ENCODE measurements around the gene TXNL4A. TPM values are rescaled to one million over a fixed set of nuclear protein-coding genes. Genes with fewer than 3 reads are reported as not detected.
"Not testable (repeated sequence)": the region's sequence is repeated elsewhere in the genome, so short reads cannot be mapped to it uniquely, and the experiment has no call there.

Gene TXNL4A
- total RNA-seq, 1 donor from 2014 or later = 39.2 TPM

- DNase-seq (ENCODE audit: low spot score) = peak; percentile 56
Measured at GRCh38 chr18:79964330-79965118, 23.8 kb downstream of the TXNL4A start, which contains the start of gene HSBP1L1. Gene HSBP1L1, plus strand, starts transcription at chr18:79964643. Its CDS starts 93 bp downstream, at chr18:79964736.

GRCh38 chr18:79963658-79964329, 24.6 kb downstream of the TXNL4A start:
- DNase-seq (ENCODE audit: low spot score) = no peak

- no peak for DNase-seq (ENCODE audit: low spot score)
Measured at GRCh38 chr18:79962835-79963657, 25.3 kb downstream of the TXNL4A start.

- DNase-seq (ENCODE audit: low spot score) = peak; percentile 30
Measured at GRCh38 chr18:79962311-79962710, 26.1 kb downstream of the TXNL4A start.

- DNase-seq (ENCODE audit: low spot score) = peak; percentile 37
Measured at GRCh38 chr18:79961527-79962291, 26.7 kb downstream of the TXNL4A start.

GRCh38 chr18:79960921-79961526, 27.3 kb downstream of the TXNL4A start:
- DNase-seq (ENCODE audit: low spot score) = no peak

GRCh38 chr18:79960161-79960801, 28.1 kb downstream of the TXNL4A start:
- DNase-seq (ENCODE audit: low spot score) = not testable (repeated sequence)

- DNase-seq (ENCODE audit: low spot score) = no peak
Measured at GRCh38 chr18:79958981-79959380, 29.4 kb downstream of the TXNL4A start.

- no peak for DNase-seq (ENCODE audit: low spot score)
Measured at GRCh38 chr18:79956276-79956675, 32.1 kb downstream of the TXNL4A start.

- no peak for DNase-seq (ENCODE audit: low spot score)
Measured at GRCh38 chr18:79955302-79956075, 32.9 kb downstream of the TXNL4A start.

- DNase-seq (ENCODE audit: low spot score) = no peak
Measured at GRCh38 chr18:79954791-79955190, 33.6 kb downstream of the TXNL4A start.

- no peak for DNase-seq (ENCODE audit: low spot score)
Measured at GRCh38 chr18:79953971-79954651, 34.3 kb downstream of the TXNL4A start.

GRCh38 chr18:79952996-79953559, 35.3 kb downstream of the TXNL4A start:
- DNase-seq (ENCODE audit: low spot score) = no peak

- DNase-seq (ENCODE audit: low spot score) = no peak
Measured at GRCh38 chr18:79952456-79952995, 35.8 kb downstream of the TXNL4A start.

- DNase-seq (ENCODE audit: low spot score) = peak; percentile 89
Measured at GRCh38 chr18:79951545-79952455, 36.6 kb downstream of the TXNL4A start, which contains the start of gene SLC66A2. Gene SLC66A2, minus strand, starts transcription at chr18:79951653. Its CDS starts 727 bp downstream, at chr18:79950926.

GRCh38 chr18:79950515-79951341, 37.6 kb downstream of the TXNL4A start:
- no peak for DNase-seq (ENCODE audit: low spot score)

Measured in umbilical cord (tissue), 2 donors.